ENCODE data around the gene SEPTIN10.

Gene SEPTIN10

GRCh38 chr2:109558076-109558882 lies 55.5 kb downstream of the SEPTIN10 start:
- TF ChIP-seq CTCF (IDR thresholded peaks at IDR 0.05), result no peak
- Histone ChIP-seq H3K4me3 (no peak overlapping the region), H3K27ac (no peak overlapping the region)
- no peak for DNase-seq (ENCODE audit: low spot score)

GRCh38 chr2:109557309-109557708 lies 56.5 kb downstream of the SEPTIN10 start:
- no peak for DNase-seq (ENCODE audit: low spot score)
- no peak overlapping the region for H3K4me3 ChIP-seq
- H3K27ac ChIP-seq, result no peak overlapping the region
- no peak for TF ChIP-seq CTCF (IDR thresholded peaks at IDR 0.05)

- Histone ChIP-seq H3K4me3 (no peak overlapping the region), H3K27ac (no peak overlapping the region)
- no peak for TF ChIP-seq CTCF (IDR thresholded peaks at IDR 0.05)
- DNase-seq (ENCODE audit: low spot score), result no peak
Observed at GRCh38 chr2:109555346-109555900, 58.3 kb downstream of the SEPTIN10 start.

- TF ChIP-seq CTCF (IDR thresholded peaks at IDR 0.05), result no peak
- Histone ChIP-seq H3K27ac (no peak overlapping the region), H3K4me3 (no peak overlapping the region)
- DNase-seq (ENCODE audit: low spot score), result no peak
Observed at GRCh38 chr2:109554758-109555157, 59.0 kb downstream of the SEPTIN10 start.

GRCh38 chr2:109549016-109549590 lies 64.7 kb downstream of the SEPTIN10 start:
- no peak for DNase-seq (ENCODE audit: low spot score)
- TF ChIP-seq CTCF (IDR thresholded peaks at IDR 0.05), result no peak
- Histone ChIP-seq H3K27ac (no peak overlapping the region), H3K4me3 (no peak overlapping the region)

GRCh38 chr2:109547280-109547679 lies 66.5 kb downstream of the SEPTIN10 start:
- H3K27ac ChIP-seq, result no peak overlapping the region
- H3K4me3 ChIP-seq, result no peak overlapping the region
- DNase-seq (ENCODE audit: low spot score), result no peak
- no peak for TF ChIP-seq CTCF (IDR thresholded peaks at IDR 0.05)
